Measurements from ENCODE around the gene ARID1A.

ARID1A gene

GRCh38 chr1:26689504-26689903 lies 6.3 kb upstream of the ARID1A start:
- TF ChIP-seq CTCF (conservative IDR thresholded peaks at IDR 0.05) = no peak
- H3K27ac ChIP-seq = no peak overlapping the region

- TF ChIP-seq CTCF (conservative IDR thresholded peaks at IDR 0.05) = no peak
- no peak overlapping the region for H3K27ac ChIP-seq
These were observed 5.7 kb upstream of the ARID1A start for GRCh38 chr1:26690157-26690556.

- TF ChIP-seq CTCF (conservative IDR thresholded peaks at IDR 0.05) = no peak
- no peak overlapping the region for H3K27ac ChIP-seq
These were observed 5.2 kb upstream of the ARID1A start for GRCh38 chr1:26690576-26691031.

GRCh38 chr1:26692211-26692792 lies 3.5 kb upstream of the ARID1A start:
- H3K27ac ChIP-seq = peak overlapping the region; percentile 98
- 0 out of 2 replicates have a peak, but pooled peaks have one; percentile 18 for TF ChIP-seq CTCF (conservative IDR thresholded peaks at IDR 0.05)

- TF ChIP-seq CTCF (conservative IDR thresholded peaks at IDR 0.05) = 0 out of 2 replicates have a peak, but pooled peaks have one; percentile 0
These were observed 2.9 kb upstream of the ARID1A start for GRCh38 chr1:26692793-26693490.

GRCh38 chr1:26693599-26694572 lies 1.9 kb upstream of the ARID1A start:
- TF ChIP-seq CTCF (conservative IDR thresholded peaks at IDR 0.05) = no peak

More at GRCh38 chr1:26692793-26693490, 2.9 kb upstream of the ARID1A start:
- peak overlapping the region; percentile 98 for H3K27ac ChIP-seq

More at GRCh38 chr1:26693599-26694572, 1.9 kb upstream of the ARID1A start:
- H3K27ac ChIP-seq = peak overlapping the region; percentile 98
